ENCODE measurements around the gene MBNL1.

GRCh38 chr3:152513301-152513960 is 244.7 kb downstream of the MBNL1 start:
- TF ChIP-seq CTCF (IDR thresholded peaks at IDR 0.05; ENCODE audit: poor library complexity, severe bottlenecking), result no peak
- TF ChIP-seq RAD21 (conservative IDR thresholded peaks at IDR 0.05), result no peak

All from neural cell (in vitro differentiated cells).